Psoas muscle (tissue), 8 donors: ENCODE measurements around the gene C14orf119. TPM values are rescaled to one million over a fixed set of nuclear protein-coding genes. Genes with fewer than 3 reads are reported as not detected.

Experiments
- ATAC-seq, 4 donors: fragments of 200-7000 bp; cut with Tn5 transposase; one replicate each; pipeline ENCODE4 v1.9.1; 2020; ENCODE audit warnings: moderate library complexity in 3 of 4, mild to moderate bottlenecking in 2 of 4
- DNase-seq, 2 donors: peaks; one replicate each; pipeline ENCODE4 v3.0.0-alpha.2; 2020
- H3K27ac ChIP-seq: fragments of 200-600 bp; one replicate; pipeline ENCODE4 v1.8.0; 2022
- H3K27me3 ChIP-seq, 3 donors: fragments of 200-600 bp in 1 of 3; one replicate each; pipeline versions ENCODE4 v1.6.1 to v1.8.0; 2013 to 2022; ENCODE audit warnings: low read length in 2 of 3, mild to moderate bottlenecking in 2 of 3, moderate library complexity in 1 of 3; ENCODE audit not compliant: insufficient read depth in 3 of 3
- H3K36me3 ChIP-seq, 2 donors: fragments of 200-600 bp in 1 of 2; one replicate each; pipeline versions ENCODE4 v1.6.1 to v1.8.0; 2013 to 2022; ENCODE audit warnings: low read depth in 1 of 2, mild to moderate bottlenecking in 1 of 2, moderate library complexity in 1 of 2; ENCODE audit not compliant: insufficient read depth in 1 of 2
- H3K4me1 ChIP-seq: fragments of 200-600 bp; one replicate; pipeline ENCODE4 v1.8.0; 2022
- H3K4me3 ChIP-seq: fragments of 200-600 bp; one replicate; pipeline ENCODE4 v1.8.0; 2022; ENCODE audit warnings: mild to moderate bottlenecking
- H3K9me3 ChIP-seq: fragments of 200-600 bp; one replicate; pipeline ENCODE4 v1.8.0; 2022
- WGBS, 3 donors: extraction: QIAGEN DNeasy Blood & Tissue Kit; methylation state at CpG; one replicate each; pipeline versions ENCODE4 v1.1.6 to v1.1.7; 2013; 5-methylcytosine and 5-hydroxymethylcytosine counted together
- intact Hi-C, 2 donors: fragments of 100-400 bp; cut with DNase I; formaldehyde crosslinking; loops; one replicate each; pipeline versions ENCODE4 v1.11.0 to v1.14.2; 2022
- polyA plus RNA-seq, 3 donors: library from polyadenylated mRNA; stranded (reverse); fragments of 200-250 nt; gene quantifications; one replicate each; pipeline ENCODE4 v1.2.3, GENCODE V29; 2013
- total RNA-seq, 4 donors: library from RNA; stranded (reverse); fragmentation: NEBNext Ultra II Directional in 2 of 4; extraction: Animal tissue kit (Norgen Biotek cat#: 25700) in 2 of 4; gene quantifications; one replicate each; pipeline versions ENCODE4 v1.2.1 to v1.2.4, GENCODE V29; 2021 to 2023
- TF ChIP-seq, protein P1 (sequence below): fragments of 200-600 bp; IDR thresholded peaks from one replicate; pipeline ENCODE4 v1.8.0; 2022; ENCODE audit warnings: antibody characterized with exemption
- donor health status: healthy with polysubstance abuse.
- donor health status: DM: no; HTN: no; CAD: no; lungs with moderate emphysema.
- donor health status: Bipolar disorder and iron deficiency.
- donor health status: healthy.
- donor health status: DM: yes; HTN: yes; CAD: no.
- donor health status: DM: no; HTN: no; CAD: no.
- donor health status: DM: no; HTN: no; CAD: no.
- donor health status: DM: yes; HTN: yes; CAD: no.

The C14orf119 gene
- total and polyA plus RNA-seq, 7 donors, result 23.2 to 65.3 (median 28.8) TPM

- Histone ChIP-seq H3K4me1 (peaks cover 2% of the 10 kb centered on the region), H3K9me3 (no peaks in the 10 kb centered on the region), H3K27ac (no peak overlapping the region), H3K4me3 (no peak overlapping the region), H3K36me3 (peaks cover 0 to 11% of the 10 kb centered on the region in 2 donors), H3K27me3 (no peaks in the 10 kb centered on the region)
- WGBS, 3 donors, result 66 to 70% (median 67%) methylated on average over 17 of the region's 17 CpGs
- ATAC-seq (no peak), DNase-seq (peak in 1 of 2 donors; percentile 56)
- TF ChIP-seq, protein P1, sequence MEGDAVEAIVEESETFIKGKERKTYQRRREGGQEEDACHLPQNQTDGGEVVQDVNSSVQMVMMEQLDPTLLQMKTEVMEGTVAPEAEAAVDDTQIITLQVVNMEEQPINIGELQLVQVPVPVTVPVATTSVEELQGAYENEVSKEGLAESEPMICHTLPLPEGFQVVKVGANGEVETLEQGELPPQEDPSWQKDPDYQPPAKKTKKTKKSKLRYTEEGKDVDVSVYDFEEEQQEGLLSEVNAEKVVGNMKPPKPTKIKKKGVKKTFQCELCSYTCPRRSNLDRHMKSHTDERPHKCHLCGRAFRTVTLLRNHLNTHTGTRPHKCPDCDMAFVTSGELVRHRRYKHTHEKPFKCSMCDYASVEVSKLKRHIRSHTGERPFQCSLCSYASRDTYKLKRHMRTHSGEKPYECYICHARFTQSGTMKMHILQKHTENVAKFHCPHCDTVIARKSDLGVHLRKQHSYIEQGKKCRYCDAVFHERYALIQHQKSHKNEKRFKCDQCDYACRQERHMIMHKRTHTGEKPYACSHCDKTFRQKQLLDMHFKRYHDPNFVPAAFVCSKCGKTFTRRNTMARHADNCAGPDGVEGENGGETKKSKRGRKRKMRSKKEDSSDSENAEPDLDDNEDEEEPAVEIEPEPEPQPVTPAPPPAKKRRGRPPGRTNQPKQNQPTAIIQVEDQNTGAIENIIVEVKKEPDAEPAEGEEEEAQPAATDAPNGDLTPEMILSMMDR, result peak; percentile 16
- intact Hi-C loops, result loop anchor here in 1 of 2 donors (2.0 kb wide), 1 partner anchor 55 kb away; no protein-coding TSS in a partner anchor
These were observed 41.1 kb upstream of the C14orf119 start for GRCh38 chr14:23054000-23054811.

GRCh38 chr14:23055147-23055550, 40.2 kb upstream of the C14orf119 start:
- peaks cover 0 to 21% of the 10 kb centered on the region in 2 donors for H3K36me3 ChIP-seq
- WGBS, 3 donors, result 95 to 99% (median 97%) methylated on average over 12 of the region's 12 CpGs
- no peak overlapping the region for H3K27ac ChIP-seq
- no peak for ATAC-seq
- TF ChIP-seq, protein P1, result no peak
- no peak for DNase-seq
- intact Hi-C loops, result loop anchor here in 1 of 2 donors (5.0 kb wide), 1 partner anchor 498 kb away; no protein-coding TSS in a partner anchor
- H3K9me3 ChIP-seq, result no peaks in the 10 kb centered on the region
- peaks cover 2% of the 10 kb centered on the region for H3K4me1 ChIP-seq
- no peak overlapping the region for H3K4me3 ChIP-seq
- no peaks in the 10 kb centered on the region for H3K27me3 ChIP-seq

DNA sequence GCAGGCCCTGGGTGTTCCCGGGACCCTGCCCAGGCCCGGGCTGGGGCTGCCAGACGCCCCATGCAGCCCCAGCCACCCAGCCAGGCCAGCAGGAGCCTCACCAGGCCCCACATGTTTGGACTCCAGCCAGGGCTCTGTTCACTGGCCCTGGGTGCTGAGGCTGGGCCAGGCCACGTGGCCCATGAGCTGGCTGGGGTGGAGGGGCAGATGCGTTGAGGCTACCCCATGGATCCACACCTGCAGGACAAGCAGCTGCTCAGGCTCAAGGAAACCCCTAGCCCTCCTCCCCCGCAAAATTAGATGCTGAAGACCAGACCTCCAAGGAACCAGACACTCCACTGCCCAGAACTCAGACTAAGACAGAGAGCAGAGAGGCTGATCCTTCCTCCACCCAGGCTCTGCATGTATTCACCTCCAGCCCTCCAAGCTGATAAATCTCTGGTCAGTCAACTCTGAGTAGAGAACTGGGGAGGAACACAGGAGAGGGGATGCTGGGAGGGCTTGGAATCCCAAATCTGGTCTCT, 39.6 kb upstream of the C14orf119 start:
- 50 to 71% (median 60%) methylated on average over 6 of the region's 6 CpGs for WGBS, 3 donors

DNA sequence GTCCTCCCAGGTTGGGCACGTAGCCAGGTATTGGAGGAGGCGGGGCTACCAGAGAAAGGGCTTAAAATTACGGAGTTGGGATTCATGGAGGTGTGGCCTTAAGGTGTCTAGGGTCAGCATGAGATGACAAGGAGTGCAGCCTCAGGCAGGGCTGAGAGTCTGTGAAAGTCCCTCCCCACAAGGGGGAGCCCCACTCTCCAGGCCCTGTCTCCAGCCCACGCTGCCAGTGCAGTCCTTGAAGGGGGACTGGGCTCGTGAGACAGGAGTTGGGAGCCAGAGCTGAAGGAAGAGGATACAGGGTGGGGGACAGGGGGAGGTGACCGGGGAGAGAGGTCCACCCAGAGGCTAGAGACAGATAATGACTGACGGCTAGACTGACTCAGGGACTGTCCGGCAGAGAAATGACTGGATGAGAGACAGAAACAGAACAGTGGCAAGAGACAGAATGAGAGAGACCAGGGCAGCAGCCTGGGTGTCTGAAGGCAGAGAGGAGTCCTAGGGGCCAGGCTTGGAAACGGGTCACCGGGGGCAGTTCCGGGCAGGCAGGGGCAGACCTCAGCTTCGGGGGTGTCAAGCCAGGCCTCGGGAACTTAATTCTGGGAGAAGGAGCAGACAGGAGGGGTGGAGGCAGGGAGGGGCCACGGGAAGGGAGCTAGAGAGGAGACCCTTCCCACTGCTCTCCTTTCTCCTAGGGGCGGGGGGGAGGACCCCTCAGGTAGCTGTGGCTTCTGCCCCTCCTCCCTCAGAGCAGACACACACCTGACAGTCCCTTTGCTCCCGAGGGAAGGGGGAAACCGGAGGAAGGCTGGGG, 39.0 kb upstream of the C14orf119 start:
- Histone ChIP-seq H3K27ac (no peak overlapping the region), H3K9me3 (no peaks in the 10 kb centered on the region), H3K27me3 (no peaks in the 10 kb centered on the region), H3K4me3 (peak overlapping the region; percentile 78), H3K36me3 (peaks cover 4 to 33% of the 10 kb centered on the region in 2 donors), H3K4me1 (peaks cover 2% of the 10 kb centered on the region)
- DNase-seq, result peak; percentile 71 to 82
- TF ChIP-seq, protein P1, result peak; percentile 65
- peak; percentile 72 to 80 (median 75) for ATAC-seq
- 18 to 20% (median 19%) methylated on average over 16 to 17 of the region's 17 CpGs for WGBS, 3 donors
- intact Hi-C loops, result loop anchor here in 1 of 2 donors (5.0 kb wide), 1 partner anchor 499 kb away; no protein-coding TSS in a partner anchor

More for the DNA sequence above, 39.6 kb upstream of the C14orf119 start:
- peaks cover 2% of the 10 kb centered on the region for H3K4me1 ChIP-seq
- peaks cover 1 to 26% of the 10 kb centered on the region in 2 donors for H3K36me3 ChIP-seq
- TF ChIP-seq, protein P1, result no peak
- DNase-seq (peak in 1 of 2 donors; percentile 59), ATAC-seq (no peak)
- no peaks in the 10 kb centered on the region for H3K27me3 ChIP-seq
- H3K9me3 ChIP-seq, result no peaks in the 10 kb centered on the region
- H3K27ac ChIP-seq, result no peak overlapping the region
- intact Hi-C loops, result loop anchor here in 1 of 2 donors (5.0 kb wide), 1 partner anchor 498 kb away; no protein-coding TSS in a partner anchor
- no peak overlapping the region for H3K4me3 ChIP-seq
